GM10847 (cell line): Measurements from ENCODE around the gene GEMIN4.

Experiments used
- POLR2A ChIP-seq: IDR thresholded peaks from 2 replicates; pipeline ENCODE4 v1.6.1; 2011; ENCODE audit not compliant: insufficient read length; ENCODE audit errors: extremely low read depth

GEMIN4 gene

GRCh38 chr17:725084-725483 is 27.0 kb downstream of the GEMIN4 start:
- TF ChIP-seq POLR2A: no peak

GRCh38 chr17:721540-721937 is 30.5 kb downstream of the GEMIN4 start:
- TF ChIP-seq POLR2A: no peak

- TF ChIP-seq POLR2A: no peak
Observed at GRCh38 chr17:720706-721539, 31.1 kb downstream of the GEMIN4 start.

GRCh38 chr17:718075-718474 is 34.0 kb downstream of the GEMIN4 start:
- TF ChIP-seq POLR2A: no peak

- no peak for TF ChIP-seq POLR2A
Observed at GRCh38 chr17:708132-708531, 43.9 kb downstream of the GEMIN4 start.

GRCh38 chr17:705863-706262 is 46.2 kb downstream of the GEMIN4 start:
- no peak for TF ChIP-seq POLR2A

- TF ChIP-seq POLR2A: no peak
Observed at GRCh38 chr17:705011-705410, 47.1 kb downstream of the GEMIN4 start.

GRCh38 chr17:704111-704864 is 47.8 kb downstream of the GEMIN4 start:
- TF ChIP-seq POLR2A: no peak

- no peak for TF ChIP-seq POLR2A
Observed at GRCh38 chr17:703081-703875, 48.8 kb downstream of the GEMIN4 start.

- no peak for TF ChIP-seq POLR2A
Observed at GRCh38 chr17:700504-701094, 51.5 kb downstream of the GEMIN4 start.

- TF ChIP-seq POLR2A: no peak
Observed at GRCh38 chr17:699345-699744, 52.7 kb downstream of the GEMIN4 start.

- TF ChIP-seq POLR2A: no peak
Observed at GRCh38 chr17:697682-698081, 54.4 kb downstream of the GEMIN4 start.

GRCh38 chr17:696369-696768 is 55.7 kb downstream of the GEMIN4 start:
- no peak for TF ChIP-seq POLR2A
